H1 (cell line): Measurements from ENCODE around the gene LTF. TPM values are rescaled to one million over a fixed set of nuclear protein-coding genes. Genes with fewer than 3 reads are reported as not detected.
"Not testable (repeated sequence)": the region's sequence is repeated elsewhere in the genome, so short reads cannot be mapped to it uniquely, and the experiment has no call there.

ENCODE experiments used
- CTCF ChIA-PET: fragments of 300-600 bp; sonication (Branson Sonifier 250); formaldehyde crosslinking; loops from one replicate; lab custom pipeline; 2021; ENCODE audit not compliant: partially characterized antibody; lab: Charles Lee
- POLR2A ChIA-PET: fragments of 300-600 bp; sonication (Branson Sonifier 250); formaldehyde crosslinking; loops from one replicate; lab custom pipeline; 2021; ENCODE audit warnings: inconsistent platforms; ENCODE audit not compliant: partially characterized antibody; lab: Charles Lee
- DNase-seq, 2 experiments: peaks; one replicate each; pipeline versions ENCODE4 v3.0.0 to v3.0.0-alpha.2; 2010 to 2022; ENCODE audit warnings: low spot score in 2 of 2, low read depth in 1 of 2, mixed read lengths in 1 of 2
- FAIRE-seq: peaks from 2 replicates; lab custom pipeline; 2011; peaks lifted over from hg19 to GRCh38; lab: Jason Lieb, UNC
- H2AFZ ChIP-seq: 2 replicates; pipeline ENCODE4 v1.8.1; 2012; ENCODE audit warnings: low read length, inconsistent platforms
- H2AK5ac ChIP-seq: 2 replicates; pipeline ENCODE4 v1.6.1; 2013; ENCODE audit warnings: low read depth, low read length
- H2BK120ac ChIP-seq: replicated peaks from 2 replicates; pipeline ENCODE3; 2013; ENCODE audit warnings: low read depth, low read length, inconsistent platforms
- H2BK12ac ChIP-seq: 2 replicates; pipeline ENCODE4 v1.6.1; 2013; ENCODE audit warnings: low read depth, low read length
- H2BK15ac ChIP-seq: 2 replicates; pipeline ENCODE4 v1.6.1; 2013; ENCODE audit warnings: low read length
- H2BK20ac ChIP-seq: 2 replicates; pipeline ENCODE4 v1.6.1; 2013; ENCODE audit warnings: low read length
- H2BK5ac ChIP-seq: 2 replicates; pipeline ENCODE4 v1.6.1; 2013; ENCODE audit warnings: low read depth, low read length
- H3K14ac ChIP-seq: 2 replicates; pipeline ENCODE4 v1.6.1; 2013; ENCODE audit warnings: inconsistent platforms; ENCODE audit not compliant: insufficient read length
- H3K18ac ChIP-seq: 2 replicates; pipeline ENCODE4 v1.6.1; 2013; ENCODE audit warnings: low read length; ENCODE audit errors: extremely low read depth
- H3K23ac ChIP-seq: 2 replicates; pipeline ENCODE4 v1.6.1; 2013; ENCODE audit warnings: inconsistent platforms; ENCODE audit not compliant: insufficient read length
- H3K23me2 ChIP-seq: 2 replicates; pipeline ENCODE4 v1.6.1; 2013; ENCODE audit warnings: low read depth, low read length
- H3K27ac ChIP-seq: 2 replicates; pipeline ENCODE4 v1.6.1; 2011; ENCODE audit warnings: low read depth, low read length, inconsistent platforms
- H3K27me3 ChIP-seq, 4 experiments: replicated peaks in 1 of 4; 1 replicate in 1 of 4; 2 replicates in 3 of 4; pipeline versions ENCODE4 v1.6.1 to v1.8.1; 2011 to 2013; ENCODE audit warnings: low read length in 3 of 4, mild to moderate bottlenecking in 3 of 4, inconsistent platforms in 2 of 4, mixed read lengths in 2 of 4, moderate library complexity in 1 of 4; ENCODE audit not compliant: control insufficient read depth in 3 of 4, insufficient read depth in 3 of 4; ENCODE audit errors: extremely low read depth in 1 of 4
- H3K36me3 ChIP-seq, 4 experiments: 2 replicates each; pipeline versions ENCODE4 v1.6.1 to v1.8.1; 2011 to 2013; ENCODE audit warnings: mild to moderate bottlenecking in 4 of 4, low read length in 3 of 4, moderate library complexity in 2 of 4, control low read depth in 1 of 4, inconsistent platforms in 1 of 4; ENCODE audit not compliant: insufficient read depth in 4 of 4, control insufficient read depth in 2 of 4
- H3K4ac ChIP-seq: replicated peaks from 2 replicates; pipeline ENCODE3; 2013; ENCODE audit warnings: low read length, low read depth, mixed read lengths, inconsistent platforms; ENCODE audit not compliant: insufficient read length
- H3K4me1 ChIP-seq, 4 experiments: replicated peaks in 1 of 4; 1 replicate in 1 of 4; 2 replicates in 3 of 4; pipeline versions ENCODE4 v1.6.1 to v1.8.1; 2011 to 2013; ENCODE audit warnings: low read length in 3 of 4, inconsistent platforms in 2 of 4, mixed read lengths in 1 of 4; ENCODE audit not compliant: insufficient read depth in 4 of 4, control insufficient read depth in 3 of 4
- H3K4me2 ChIP-seq, 2 experiments: 2 replicates each; pipeline versions ENCODE4 v1.6.1 to v1.8.1; 2011 to 2013; ENCODE audit warnings: low read depth in 2 of 2, low read length in 2 of 2, control low read depth in 1 of 2, inconsistent platforms in 1 of 2, mild to moderate bottlenecking in 1 of 2; ENCODE audit not compliant: insufficient read depth in 1 of 2
- H3K4me3 ChIP-seq, 4 experiments: fragments of 200-600, 300-600 bp in 1 of 4; sonication (generic), shearing (Covaris generic), sonication (Bioruptor Twin) in 1 of 4; 2 replicates each; pipeline versions ENCODE4 v1.5.1 to v1.8.1; 2011 to 2016; ENCODE audit warnings: low read length in 4 of 4, low read depth in 3 of 4, control low read depth in 2 of 4, inconsistent platforms in 2 of 4, mild to moderate bottlenecking in 2 of 4, mixed read lengths in 1 of 4, moderate library complexity in 1 of 4; ENCODE audit not compliant: insufficient read depth in 2 of 4; ENCODE audit errors: extremely low read depth in 1 of 4
- H3K56ac ChIP-seq: replicated peaks from 2 replicates; pipeline ENCODE3; 2013; ENCODE audit warnings: low read depth, mild to moderate bottlenecking, mixed read lengths, low read length, inconsistent platforms; ENCODE audit not compliant: insufficient read length
- H3K79me1 ChIP-seq: 2 replicates; pipeline ENCODE4 v1.6.1; 2013; ENCODE audit warnings: low read depth, low read length, control low read depth
- H3K79me2 ChIP-seq, 2 experiments: 2 replicates each; pipeline versions ENCODE4 v1.6.1 to v1.8.1; 2012 to 2013; ENCODE audit warnings: low read length in 2 of 2, mild to moderate bottlenecking in 2 of 2, inconsistent platforms in 1 of 2; ENCODE audit not compliant: insufficient read depth in 2 of 2, control insufficient read depth in 1 of 2
- H3K9ac ChIP-seq, 4 experiments: replicated peaks in 1 of 4; 1 replicate in 1 of 4; 2 replicates in 3 of 4; pipeline versions ENCODE4 v1.6.1 to v1.8.1; 2011 to 2013; ENCODE audit warnings: low read depth in 3 of 4, low read length in 3 of 4, control low read depth in 2 of 4, mild to moderate bottlenecking in 2 of 4, moderate library complexity in 2 of 4, inconsistent platforms in 1 of 4; ENCODE audit errors: extremely low read depth in 1 of 4
- H3K9me3 ChIP-seq, 2 experiments: 2 replicates each; pipeline versions ENCODE4 v1.6.1 to v1.8.1; 2012 to 2013; ENCODE audit warnings: mild to moderate bottlenecking in 2 of 2, moderate library complexity in 2 of 2, control low read depth in 1 of 2, inconsistent platforms in 1 of 2, low read depth in 1 of 2, low read length in 1 of 2, mixed read lengths in 1 of 2; ENCODE audit not compliant: insufficient read depth in 2 of 2
- H4K20me1 ChIP-seq, 2 experiments: replicated peaks in 1 of 2; 2 replicates each; pipeline versions ENCODE3 to v1.8.1; 2011 to 2013; ENCODE audit warnings: inconsistent platforms in 2 of 2, low read length in 2 of 2, mild to moderate bottlenecking in 1 of 2; ENCODE audit not compliant: insufficient read depth in 2 of 2, control insufficient read depth in 1 of 2
- H4K5ac ChIP-seq: 2 replicates; pipeline ENCODE4 v1.6.1; 2013; ENCODE audit warnings: low read length, low read depth, mixed read lengths, inconsistent platforms; ENCODE audit not compliant: insufficient read length
- H4K8ac ChIP-seq: 2 replicates; pipeline ENCODE4 v1.8.0; 2013; ENCODE audit warnings: mild to moderate bottlenecking, moderate library complexity, low read length, inconsistent platforms; ENCODE audit not compliant: insufficient read depth; ENCODE audit errors: extremely low read depth
- H4K91ac ChIP-seq: replicated peaks from 2 replicates; pipeline ENCODE3; 2013; ENCODE audit warnings: low read length, mixed read lengths, inconsistent platforms; ENCODE audit not compliant: insufficient read length
- WGBS, 2 experiments: shearing (Covaris generic) in 1 of 2; methylation state at CpG; one replicate each; pipeline versions ENCODE4 v1.1.6 to v1.1.7; 2013 to 2015; ENCODE audit warnings: low lambda C conversion rate in 2 of 2, mixed read lengths in 2 of 2, inconsistent platforms in 1 of 2, low coverage in 1 of 2, missing lambda C conversion rate in 1 of 2; ENCODE audit not compliant: insufficient replicate concordance in 2 of 2, insufficient coverage in 1 of 2, insufficient read length in 1 of 2; ENCODE audit errors: extremely low coverage in 1 of 2, missing lambda C conversion rate in 1 of 2; 5-methylcytosine and 5-hydroxymethylcytosine counted together
- polyA plus RNA-seq, 7 experiments: library from polyadenylated mRNA; depleted of rRNA in 3 of 7; stranded (reverse) in 5 of 7; unstranded in 2 of 7; fragments of >200 nt in 5 of 7; fragments of 200-250 nt in 2 of 7; gene quantifications; 1 replicate in 5 of 7; 2 replicates in 1 of 7; 4 replicates in 1 of 7; pipeline versions ENCODE4 v1.2.1 to v1.2.3, GENCODE V29; 2011 to 2013; ENCODE audit warnings: missing spikeins in 2 of 7, mixed read lengths in 2 of 7
- total RNA-seq: library from RNA; stranded (reverse); fragmentation: NEBNext Ultra II Directional; extraction: Animal tissue kit (Norgen Biotek cat#: 25700); gene quantifications from 2 replicates; pipeline ENCODE4 v1.2.1, GENCODE V29; 2021

Gene LTF
- total and polyA plus RNA-seq, 2 of the 8 experiments (the other 6 are each of a cell fraction or from before 2014, with no cell fraction given) = 0.23 to 0.99 TPM

DNA sequence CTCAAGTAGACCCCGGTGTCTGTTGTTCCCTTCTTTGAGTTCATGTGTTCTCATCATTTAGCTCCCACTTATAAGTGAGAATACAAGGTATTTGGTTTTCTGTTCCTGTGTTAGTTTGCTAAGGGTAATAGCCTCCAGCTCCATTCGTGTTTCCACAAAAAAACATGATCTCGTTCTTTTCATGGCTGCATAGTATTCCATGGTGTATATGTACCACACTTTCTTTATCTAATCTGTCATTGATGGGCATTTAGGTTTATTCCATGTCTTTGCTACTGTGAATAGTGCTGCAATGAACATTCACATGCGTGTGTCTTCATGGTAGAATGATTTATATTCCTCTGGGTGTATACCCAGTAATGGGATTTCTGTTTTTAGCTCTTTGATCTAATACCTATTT lies 61.8 kb downstream of the LTF start:
- H3K14ac ChIP-seq, H3K9ac ChIP-seq, POLR2A ChIA-PET, H3K4ac ChIP-seq, H3K23me2 ChIP-seq, H4K20me1 ChIP-seq, H3K56ac ChIP-seq, H3K79me1 ChIP-seq, H4K8ac ChIP-seq, H3K23ac ChIP-seq, H3K4me2 ChIP-seq, H4K91ac ChIP-seq, DNase-seq, H2BK15ac ChIP-seq, H3K27me3 ChIP-seq, H2BK5ac ChIP-seq, H3K27ac ChIP-seq, H2AFZ ChIP-seq, H3K18ac ChIP-seq, H2AK5ac ChIP-seq, H3K36me3 ChIP-seq, H3K9me3 ChIP-seq, H2BK120ac ChIP-seq, H3K4me3 ChIP-seq, FAIRE-seq, H3K4me1 ChIP-seq, H4K5ac ChIP-seq, H3K79me2 ChIP-seq, H2BK12ac ChIP-seq, H2BK20ac ChIP-seq: not testable (repeated sequence)
- 88% methylated on average over 4 of the region's 4 CpGs; no CpG with 5 or more reads in 1 of the 2 experiments for whole genome bisulfite sequencing, 2 experiments
- CTCF ChIA-PET = interaction anchor here (1.1 to 3.8 kb wide), 3 partner anchors 7 to 41 kb away, joined by 3 to 16 read pairs (median 3); no protein-coding TSS in a partner anchor
